Measurements from ENCODE around the gene CCDC149. TPM values are rescaled to one million over a fixed set of nuclear protein-coding genes. Genes with fewer than 3 reads are reported as not detected.

Gene CCDC149
- total and polyA plus RNA-seq, 2 of the 4 experiments (the other 2 are of a cell fraction) = 6.7 to 7.0 TPM

DNA sequence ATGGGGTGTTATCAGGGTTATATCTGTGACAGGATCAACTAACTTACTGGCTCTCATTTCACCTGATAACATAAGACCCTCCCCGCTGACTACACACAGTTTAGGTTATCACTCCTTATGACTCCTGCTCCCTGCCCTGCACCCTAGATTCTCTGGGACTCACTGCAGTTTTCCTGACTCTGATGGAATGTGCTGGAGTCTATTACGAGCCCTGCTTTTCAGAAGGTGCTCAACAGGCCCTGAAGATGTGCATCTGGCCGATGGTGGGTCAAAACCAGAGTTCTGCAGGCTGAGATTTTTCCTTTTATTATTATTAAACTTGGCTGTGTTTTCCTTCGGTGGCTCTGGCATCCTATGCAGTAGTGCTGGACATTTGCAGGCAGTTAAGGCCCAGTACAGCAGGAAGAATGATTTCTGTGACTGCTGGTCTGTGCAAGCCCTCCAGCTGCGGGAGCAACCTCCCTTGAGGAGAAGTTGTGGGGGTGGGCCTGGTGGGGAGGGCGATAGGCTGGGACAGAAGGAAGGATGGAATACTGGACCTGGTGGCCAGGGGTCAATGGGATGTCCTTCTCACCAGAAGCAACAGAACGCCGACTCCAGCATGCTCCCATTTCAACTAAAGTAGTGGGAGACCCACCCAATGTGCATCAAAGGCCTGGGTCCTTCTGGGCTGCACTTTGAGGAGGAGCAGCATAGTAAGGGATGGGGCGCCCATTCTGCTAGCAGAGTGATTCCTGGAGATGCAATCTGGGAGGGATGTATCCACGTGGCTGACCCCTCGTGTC lies 106.4 kb downstream of the CCDC149 start:
- Histone ChIP-seq H3K9me3 (ENCODE audit: control insufficient read depth, insufficient read depth, low read length) (no peaks in the 10 kb centered on the region), H3K56ac (ENCODE audit: extremely low read depth, insufficient read depth, low read length) (no peak overlapping the region), H3K9ac (ENCODE audit: low read depth, low read length) (no peak overlapping the region), H3K4me3 (ENCODE audit: insufficient read depth, low read depth, low read length) (no peak overlapping the region), H3K4ac (ENCODE audit: low read depth, low read length) (no peak overlapping the region), H2BK20ac (ENCODE audit: low read depth, low read length) (no peak overlapping the region), H2AK9ac (replicated peaks; ENCODE audit: low read depth, low read length, poor library complexity) (no peak overlapping the region), H2BK5ac (ENCODE audit: low read depth, low read length, poor library complexity, severe bottlenecking) (no peak overlapping the region), H3K27ac (ENCODE audit: insufficient read depth, low read length) (no peak overlapping the region), H3K14ac (replicated peaks; ENCODE audit: low read depth, low read length) (no peak overlapping the region), H3K9me1 (ENCODE audit: insufficient read depth, low read length) (peaks cover 8% of the 10 kb centered on the region), H4K8ac (ENCODE audit: low read depth in 2 of 2, low read length in 2 of 2) (no peak overlapping the region), H3K18ac (ENCODE audit: low read depth, low read length) (no peak overlapping the region), H4K91ac (ENCODE audit: insufficient read depth, low read depth, low read length) (no peak overlapping the region), H2AK5ac (ENCODE audit: low read depth, low read length) (no peak overlapping the region), H3K27me3 (ENCODE audit: control insufficient read depth, insufficient read depth, low read length) (no peaks in the 10 kb centered on the region), H3K36me3 (ENCODE audit: control insufficient read depth, insufficient read depth, low read length) (peaks cover 3% of the 10 kb centered on the region; the same call in 1 of the 2 replicates), H3K79me1 (ENCODE audit: low read depth in 1 of 2, low read length in 2 of 2) (peaks cover 0 to 5% of the 10 kb centered on the region in 2 experiments; a peak in 1 of 4 replicates), H2BK15ac (ENCODE audit: low read depth, low read length) (no peak overlapping the region), H4K20me1 (ENCODE audit: insufficient read depth, low read length) (0 out of 2 replicates have a peak, but pooled peaks cover 3% of the 10 kb centered on the region), H2AFZ (replicated peaks; ENCODE audit: low read length, poor library complexity) (no peak overlapping the region), H3K4me1 (ENCODE audit: control insufficient read depth, insufficient read depth, low read length) (peaks cover 12% of the 10 kb centered on the region), H3K4me2 (ENCODE audit: low read depth, low read length) (no peak overlapping the region), H4K5ac (ENCODE audit: low read depth, low read length) (no peak overlapping the region), H3K23ac (ENCODE audit: low read depth, low read length) (no peak overlapping the region), H2BK120ac (ENCODE audit: low read depth, low read length) (no peak overlapping the region)
- no TSS peak for BruUV-seq (replicated peaks)
- DNase-seq = no peak
- ATAC-seq (ENCODE audit: low read depth) = no peak
- in situ Hi-C loops (cut with MboI; ENCODE audit: low sequenced_read_pairs) (no loop called here), dilution Hi-C loops (cut with HindIII; ENCODE audit: low sequenced_read_pairs, unreplicated experiment) (no loop called here), intact Hi-C loops (cut with micrococcal nuclease) (no loop called here)
- TF ChIP-seq POLR2A (IDR thresholded peaks at IDR 0.05; ENCODE audit: low read depth, low read length) = no peak
- TF ChIP-seq SMC3 (IDR thresholded peaks at IDR 0.05; ENCODE audit: low read depth, low read length) = no peak
- no peak for TF ChIP-seq MAZ (IDR thresholded peaks at IDR 0.05; ENCODE audit: borderline replicate concordance, low read depth, low read length)
- no peak for TF ChIP-seq CEBPB (IDR thresholded peaks at IDR 0.05; ENCODE audit: low read depth, low read length)
- ChIA-PET POLR2A (ENCODE audit: unreplicated experiment) (no interaction called here), CTCF (no interaction called here)
- WGBS, 2 experiments (ENCODE audit: extremely low coverage in 2 of 2, insufficient read length in 1 of 2) = 90% methylated on average over 2 of the region's 11 CpGs; no CpG with 5 or more reads in 1 of the 2 experiments

Data from IMR-90 (cell line).